LNCAP (cell line): ENCODE data around the gene NAV2.

Experiments used
- TF ChIP-seq, protein P1 (sequence below): fragments of 450-650 bp; IDR thresholded peaks from 2 replicates; pipeline ENCODE4 v1.5.1; 2017; ENCODE audit warnings: mild to moderate bottlenecking

Gene NAV2

GRCh38 chr11:19891022-19891421 is 178.4 kb downstream of the NAV2 start:
- TF ChIP-seq, protein P1, sequence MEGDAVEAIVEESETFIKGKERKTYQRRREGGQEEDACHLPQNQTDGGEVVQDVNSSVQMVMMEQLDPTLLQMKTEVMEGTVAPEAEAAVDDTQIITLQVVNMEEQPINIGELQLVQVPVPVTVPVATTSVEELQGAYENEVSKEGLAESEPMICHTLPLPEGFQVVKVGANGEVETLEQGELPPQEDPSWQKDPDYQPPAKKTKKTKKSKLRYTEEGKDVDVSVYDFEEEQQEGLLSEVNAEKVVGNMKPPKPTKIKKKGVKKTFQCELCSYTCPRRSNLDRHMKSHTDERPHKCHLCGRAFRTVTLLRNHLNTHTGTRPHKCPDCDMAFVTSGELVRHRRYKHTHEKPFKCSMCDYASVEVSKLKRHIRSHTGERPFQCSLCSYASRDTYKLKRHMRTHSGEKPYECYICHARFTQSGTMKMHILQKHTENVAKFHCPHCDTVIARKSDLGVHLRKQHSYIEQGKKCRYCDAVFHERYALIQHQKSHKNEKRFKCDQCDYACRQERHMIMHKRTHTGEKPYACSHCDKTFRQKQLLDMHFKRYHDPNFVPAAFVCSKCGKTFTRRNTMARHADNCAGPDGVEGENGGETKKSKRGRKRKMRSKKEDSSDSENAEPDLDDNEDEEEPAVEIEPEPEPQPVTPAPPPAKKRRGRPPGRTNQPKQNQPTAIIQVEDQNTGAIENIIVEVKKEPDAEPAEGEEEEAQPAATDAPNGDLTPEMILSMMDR: no peak

- TF ChIP-seq, protein P1: no peak
Observed at GRCh38 chr11:19892387-19892786, 179.8 kb downstream of the NAV2 start.

GRCh38 chr11:19892876-19893275 is 180.2 kb downstream of the NAV2 start:
- TF ChIP-seq, protein P1: no peak

DNA sequence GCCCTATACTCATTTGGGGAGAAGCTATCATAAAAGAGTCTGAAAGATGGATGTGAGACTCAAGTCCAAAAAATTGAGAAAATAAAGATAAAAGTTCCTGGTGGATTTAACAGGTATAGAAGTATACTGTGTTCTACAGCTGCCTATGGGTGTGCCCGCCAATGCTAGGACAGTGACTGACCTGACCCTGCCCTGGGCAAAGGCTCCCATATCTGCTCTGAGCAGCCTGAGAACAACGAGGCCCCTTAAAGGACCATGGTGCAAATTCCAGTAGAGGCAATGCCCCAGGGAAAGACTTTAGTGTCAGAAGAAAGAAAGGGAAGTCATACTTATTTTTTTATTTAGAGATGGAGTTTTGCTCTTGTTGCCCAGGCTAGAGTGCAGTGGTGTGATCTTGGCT is 181.8 kb downstream of the NAV2 start:
- TF ChIP-seq, protein P1: no peak

GRCh38 chr11:19895776-19896175 is 183.1 kb downstream of the NAV2 start:
- TF ChIP-seq, protein P1: no peak

GRCh38 chr11:19903620-19904069 is 191.0 kb downstream of the NAV2 start:
- TF ChIP-seq, protein P1: peak; percentile 78

DNA sequence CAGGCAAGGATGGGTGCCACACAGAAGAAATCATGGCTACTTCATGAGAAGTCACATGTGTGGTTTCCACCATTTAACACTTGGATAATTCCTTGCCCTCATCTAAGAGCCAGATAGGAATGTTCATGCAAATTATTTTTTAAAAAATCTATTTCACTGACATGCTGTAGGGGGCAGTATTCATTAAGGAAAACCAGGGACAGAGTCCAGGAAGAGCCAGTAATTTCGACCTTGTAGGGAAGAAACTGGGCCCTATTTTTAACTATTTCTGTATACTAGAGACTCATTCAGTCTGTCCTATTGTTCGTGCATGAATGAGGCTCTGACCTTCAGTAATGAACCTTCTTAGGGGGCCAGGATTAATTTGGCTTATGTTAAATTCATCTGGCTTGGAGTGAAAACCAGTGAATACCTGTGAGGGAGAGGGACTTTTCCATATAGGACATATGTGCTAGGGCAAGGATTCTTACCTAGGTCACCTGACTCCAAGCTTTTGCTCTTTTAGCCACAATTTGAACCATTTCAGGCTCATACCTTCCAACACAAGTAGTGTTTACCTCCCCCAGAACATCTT is 192.7 kb downstream of the NAV2 start:
- TF ChIP-seq, protein P1: peak; percentile 64

DNA sequence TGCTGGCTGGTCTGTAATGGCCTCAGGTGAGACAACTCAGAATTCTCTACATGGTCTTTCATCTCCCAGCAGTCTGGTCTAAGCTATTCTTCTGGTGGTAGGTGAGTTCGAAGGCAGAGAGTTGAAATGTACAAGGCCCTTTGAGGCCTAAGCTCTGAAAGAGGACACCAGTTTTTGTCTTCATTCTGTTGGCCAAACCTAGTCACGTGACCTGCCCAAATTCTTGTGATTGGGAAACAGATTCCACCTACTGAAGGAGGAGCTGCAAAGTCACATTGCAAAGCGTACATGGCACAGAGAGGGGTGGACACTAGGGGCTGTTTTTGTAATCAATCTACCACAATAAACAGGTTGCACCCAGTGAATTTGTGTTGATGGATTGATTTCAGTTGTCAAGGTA is 193.5 kb downstream of the NAV2 start:
- TF ChIP-seq, protein P1: no peak
